Stomach (tissue), 4 donors: Measurements from ENCODE around the gene MTARC1.

Experiments
- CTCF ChIP-seq, 7 experiments: fragments of 450-650 bp in 4 of 7; fragments of 200-600 bp in 3 of 7; sonication (generic) in 3 of 7; IDR thresholded peaks; one replicate each; pipeline ENCODE4 v1.5.1; 2016 to 2019; ENCODE audit warnings: antibody characterized with exemption in 7 of 7, control low read depth in 2 of 7, mild to moderate bottlenecking in 1 of 7
- POLR2A ChIP-seq, 4 donors: fragments of 450-650 bp; IDR thresholded peaks; one replicate each; pipeline ENCODE4 v1.6.1; 2016; ENCODE audit warnings: antibody characterized with exemption in 4 of 4, control low read depth in 2 of 4, mild to moderate bottlenecking in 1 of 4, moderate library complexity in 1 of 4
- POLR2AphosphoS5 ChIP-seq, 3 donors: sonication (generic); formaldehyde crosslinking; IDR thresholded peaks; one replicate each; pipeline ENCODE4 v1.6.1; 2016; ENCODE audit warnings: antibody characterized with exemption in 3 of 3

- TF ChIP-seq CTCF (IDR thresholded peaks at IDR 0.05) (no peak), POLR2AphosphoS5 (IDR thresholded peaks at IDR 0.05) (no peak), POLR2A (IDR thresholded peaks at IDR 0.05) (no peak)
These were observed 44.2 kb upstream of the MTARC1 start for GRCh38 chr1:220742520-220742919.
